Measurements from ENCODE around the gene MCU. TPM values are rescaled to one million over a fixed set of nuclear protein-coding genes. Genes with fewer than 3 reads are reported as not detected.
"Not testable (repeated sequence)": the region's sequence is repeated elsewhere in the genome, so short reads cannot be mapped to it uniquely, and the experiment has no call there.

Gene MCU
- total and polyA plus RNA-seq, 7 experiments from 2014 or later, result 4.8 to 14.3 (median 10.7) TPM

DNA sequence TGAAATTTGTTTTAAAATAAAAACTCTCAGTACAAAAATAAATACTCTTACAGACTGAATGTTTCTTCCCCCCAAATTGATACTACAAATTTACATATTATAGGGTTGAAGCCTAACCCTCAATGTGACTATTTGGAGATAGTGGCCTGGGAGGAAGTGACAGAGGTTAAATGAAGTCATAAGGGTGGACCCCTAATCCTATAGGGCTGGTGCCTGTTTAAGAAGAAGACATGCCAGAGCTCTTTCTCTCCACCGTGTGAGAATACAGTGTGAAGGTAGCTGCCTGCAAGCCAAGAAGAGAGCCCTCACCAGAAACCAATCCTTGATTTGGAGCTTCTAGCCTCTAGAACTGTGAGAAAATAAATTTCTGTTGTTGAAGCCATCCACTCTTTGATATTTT, 67.6 kb downstream of the MCU start:
- no peaks in the 10 kb centered on the region for H3K4me1 ChIP-seq (ENCODE audit: control insufficient read depth in 2 of 2, insufficient read depth in 2 of 2, low read length in 2 of 2)
- ChIA-PET POLR2A (no interaction called here), CTCF (no interaction called here)
- H3K27ac ChIP-seq (ENCODE audit: low read depth, low read length), result no peak overlapping the region
- no peaks in the 10 kb centered on the region for H3K9me3 Mint-ChIP-seq
- DNase-seq (no peak), ATAC-seq (no peak)
- no peaks in the 10 kb centered on the region for H3K27me3 Mint-ChIP-seq
- no peaks in the 10 kb centered on the region for H3K27me3 ChIP-seq (ENCODE audit: control insufficient read depth in 2 of 2, insufficient read depth in 2 of 2, low read length in 2 of 2)
- H3K36me3 Mint-ChIP-seq, result peaks cover 2 to 40% (median 21%) of the 10 kb centered on the region in 5 donors
- H3K4me3 Mint-ChIP-seq, result no peak overlapping the region
- H3K4me3 ChIP-seq (ENCODE audit: low read length), result no peak overlapping the region
- H3K4me1 Mint-ChIP-seq, result peaks cover 0 to 6% (median 0%) of the 10 kb centered on the region in 7 donors
- intact Hi-C loops (cut with micrococcal nuclease), result no loop called here
- H3K27ac Mint-ChIP-seq, result no peak overlapping the region
- H3K9me3 ChIP-seq (ENCODE audit: control insufficient read depth in 2 of 3, low read length in 3 of 3), result no peaks in the 10 kb centered on the region
- H3K36me3 ChIP-seq (ENCODE audit: control insufficient read depth in 2 of 3, insufficient read depth in 3 of 3, low read length in 3 of 3), result no peaks in the 10 kb centered on the region

DNA sequence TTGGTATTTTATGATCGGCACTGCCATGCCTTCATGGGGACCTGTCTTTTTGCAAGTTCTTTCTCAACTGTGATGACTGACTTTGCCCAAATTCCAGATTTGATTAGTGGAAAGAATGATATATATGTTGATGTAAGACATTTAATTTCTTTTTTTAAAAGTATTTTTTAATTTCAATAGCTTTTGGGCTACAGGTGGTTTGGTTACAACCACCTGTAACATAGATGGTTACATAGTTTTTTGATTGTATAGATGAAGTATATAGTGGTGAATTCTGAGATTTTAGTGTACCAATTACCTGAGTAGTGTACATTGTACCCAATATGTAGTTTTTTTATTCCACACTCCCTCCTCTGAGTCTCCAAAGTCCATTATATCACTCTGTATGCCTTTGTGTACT, 69.6 kb downstream of the MCU start:
- peaks cover 0 to 6% (median 0%) of the 10 kb centered on the region in 7 donors for H3K4me1 Mint-ChIP-seq
- H3K27ac Mint-ChIP-seq, result no peak overlapping the region
- H3K27me3 Mint-ChIP-seq, result no peaks in the 10 kb centered on the region
- peaks cover 0 to 3% (median 1%) of the 10 kb centered on the region in 11 donors for H3K9me3 Mint-ChIP-seq
- DNase-seq, result no peak
- ATAC-seq, result no peak
- Histone ChIP-seq H3K9me3 (ENCODE audit: control insufficient read depth in 2 of 3, low read length in 3 of 3) (no peaks in the 10 kb centered on the region), H3K36me3 (ENCODE audit: control insufficient read depth in 2 of 3, insufficient read depth in 3 of 3, low read length in 3 of 3) (no peaks in the 10 kb centered on the region), H3K27ac (ENCODE audit: low read depth, low read length) (no peak overlapping the region), H3K4me1 (ENCODE audit: control insufficient read depth in 2 of 2, insufficient read depth in 2 of 2, low read length in 2 of 2) (no peaks in the 10 kb centered on the region), H3K27me3 (ENCODE audit: control insufficient read depth in 2 of 2, insufficient read depth in 2 of 2, low read length in 2 of 2) (no peaks in the 10 kb centered on the region), H3K4me3 (ENCODE audit: low read length) (no peak overlapping the region)
- intact Hi-C loops (cut with micrococcal nuclease), result no loop called here
- POLR2A ChIA-PET, result no interaction called here
- H3K36me3 Mint-ChIP-seq, result peaks cover 3 to 38% (median 25%) of the 10 kb centered on the region in 5 donors
- no peak overlapping the region for H3K4me3 Mint-ChIP-seq
- CTCF ChIA-PET, result no interaction called here

DNA sequence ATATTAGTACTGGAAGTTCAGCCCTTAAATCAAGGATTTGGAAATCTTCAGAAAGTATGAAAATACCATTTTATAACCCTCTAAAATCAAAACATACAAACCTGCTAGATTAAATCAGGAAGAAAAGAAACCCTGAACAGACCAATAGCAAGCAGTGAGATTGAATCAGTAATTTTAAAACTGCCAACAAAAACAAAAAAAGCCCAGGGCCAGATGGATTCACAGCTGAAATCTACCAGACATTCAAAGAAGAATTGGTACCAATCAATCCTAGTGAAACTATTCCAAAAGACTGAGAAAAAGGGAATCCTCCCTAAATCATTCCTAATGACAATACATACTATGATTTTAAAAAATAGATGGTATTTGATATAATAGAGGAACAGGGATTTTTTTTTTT, 70.1 kb downstream of the MCU start:
- H3K4me1 Mint-ChIP-seq, result peaks cover 0 to 6% (median 0%) of the 10 kb centered on the region in 7 donors
- Histone ChIP-seq H3K36me3 (ENCODE audit: control insufficient read depth in 2 of 3, insufficient read depth in 3 of 3, low read length in 3 of 3) (no peaks in the 10 kb centered on the region), H3K27me3 (ENCODE audit: control insufficient read depth in 2 of 2, insufficient read depth in 2 of 2, low read length in 2 of 2) (no peaks in the 10 kb centered on the region), H3K4me3 (ENCODE audit: low read length) (no peak overlapping the region), H3K4me1 (ENCODE audit: control insufficient read depth in 2 of 2, insufficient read depth in 2 of 2, low read length in 2 of 2) (no peaks in the 10 kb centered on the region), H3K27ac (ENCODE audit: low read depth, low read length) (no peak overlapping the region), H3K9me3 (ENCODE audit: control insufficient read depth in 2 of 3, low read length in 3 of 3) (no peaks in the 10 kb centered on the region)
- H3K27ac Mint-ChIP-seq, result no peak overlapping the region
- ChIA-PET POLR2A (no interaction called here), CTCF (no interaction called here)
- intact Hi-C loops (cut with micrococcal nuclease), result no loop called here
- peaks cover 3 to 41% (median 28%) of the 10 kb centered on the region in 5 donors for H3K36me3 Mint-ChIP-seq
- no peak overlapping the region for H3K4me3 Mint-ChIP-seq
- H3K27me3 Mint-ChIP-seq, result no peaks in the 10 kb centered on the region
- peaks cover 0 to 8% (median 3%) of the 10 kb centered on the region in 11 donors for H3K9me3 Mint-ChIP-seq
- DNase-seq, result no peak
- no peak for ATAC-seq

DNA sequence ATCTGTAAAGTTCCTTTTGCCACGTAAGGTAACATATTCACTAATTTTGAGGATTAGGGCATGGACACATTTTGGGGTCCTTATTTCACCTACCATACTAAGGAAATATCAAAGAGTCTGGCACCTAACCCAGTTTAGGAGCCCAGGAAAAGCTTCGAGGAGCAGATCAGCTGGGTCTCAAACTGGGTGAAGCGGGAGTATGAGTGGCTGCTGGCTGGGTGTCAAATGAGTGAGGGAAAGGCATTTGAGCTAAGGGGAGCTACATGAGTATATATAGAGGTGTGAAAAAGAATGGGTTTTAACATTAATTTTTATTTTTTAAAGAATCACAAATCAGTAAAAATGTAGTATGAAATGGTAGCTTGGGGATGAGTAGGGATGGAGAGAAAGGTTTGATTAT, 71.3 kb downstream of the MCU start:
- no peak for DNase-seq
- Histone ChIP-seq H3K9me3 (ENCODE audit: control insufficient read depth in 2 of 3, low read length in 3 of 3) (no peaks in the 10 kb centered on the region), H3K4me1 (ENCODE audit: control insufficient read depth in 2 of 2, insufficient read depth in 2 of 2, low read length in 2 of 2) (no peaks in the 10 kb centered on the region), H3K36me3 (ENCODE audit: control insufficient read depth in 2 of 3, insufficient read depth in 3 of 3, low read length in 3 of 3) (no peaks in the 10 kb centered on the region), H3K27ac (ENCODE audit: low read depth, low read length) (no peak overlapping the region), H3K27me3 (ENCODE audit: control insufficient read depth in 2 of 2, insufficient read depth in 2 of 2, low read length in 2 of 2) (no peaks in the 10 kb centered on the region), H3K4me3 (ENCODE audit: low read length) (no peak overlapping the region)
- ChIA-PET CTCF (no interaction called here), POLR2A (no interaction called here)
- Mint-ChIP-seq H3K27me3 (no peaks in the 10 kb centered on the region), H3K4me3 (no peak overlapping the region), H3K9me3 (peaks cover 0 to 18% (median 8%) of the 10 kb centered on the region in 11 donors), H3K4me1 (peaks cover 0 to 5% (median 0%) of the 10 kb centered on the region in 7 donors), H3K27ac (no peak overlapping the region), H3K36me3 (peaks cover 8 to 45% (median 31%) of the 10 kb centered on the region in 5 donors)
- intact Hi-C loops (cut with micrococcal nuclease), result no loop called here
- ATAC-seq, result no peak

DNA sequence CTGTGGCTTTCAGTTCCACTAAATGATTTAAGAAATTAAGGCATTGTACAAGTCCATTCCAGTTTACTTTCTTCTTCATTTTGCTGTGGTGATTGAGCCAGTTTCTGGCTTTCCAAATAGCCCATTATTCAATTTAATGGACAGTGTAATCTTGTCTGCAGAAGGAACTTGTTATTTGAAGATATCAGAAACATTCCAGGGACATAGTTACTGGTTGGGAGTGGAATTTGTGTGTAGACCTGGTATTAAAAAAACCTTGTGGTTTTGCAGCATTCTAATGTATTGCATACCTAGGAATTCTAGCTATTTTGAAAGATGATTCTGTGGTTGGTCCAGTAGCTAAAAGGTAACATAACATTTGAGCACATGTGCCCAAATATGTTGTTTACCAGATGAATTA, 72.2 kb downstream of the MCU start:
- peaks cover 0 to 21% (median 9%) of the 10 kb centered on the region in 11 donors for H3K9me3 Mint-ChIP-seq
- H3K27me3 ChIP-seq (ENCODE audit: control insufficient read depth in 2 of 2, insufficient read depth in 2 of 2, low read length in 2 of 2), result no peaks in the 10 kb centered on the region
- POLR2A ChIA-PET, result no interaction called here
- intact Hi-C loops (cut with micrococcal nuclease), result no loop called here
- H3K36me3 ChIP-seq (ENCODE audit: control insufficient read depth in 2 of 3, insufficient read depth in 3 of 3, low read length in 3 of 3), result no peaks in the 10 kb centered on the region
- DNase-seq (no peak), ATAC-seq (no peak)
- H3K4me3 ChIP-seq (ENCODE audit: low read length), result no peak overlapping the region
- CTCF ChIA-PET, result no interaction called here
- no peak overlapping the region for H3K4me3 Mint-ChIP-seq
- H3K36me3 Mint-ChIP-seq, result peaks cover 8 to 47% (median 34%) of the 10 kb centered on the region in 5 donors
- no peaks in the 10 kb centered on the region for H3K27me3 Mint-ChIP-seq
- no peaks in the 10 kb centered on the region for H3K4me1 ChIP-seq (ENCODE audit: control insufficient read depth in 2 of 2, insufficient read depth in 2 of 2, low read length in 2 of 2)
- H3K9me3 ChIP-seq (ENCODE audit: control insufficient read depth in 2 of 3, low read length in 3 of 3), result no peaks in the 10 kb centered on the region
- peaks cover 0 to 3% (median 0%) of the 10 kb centered on the region in 7 donors for H3K4me1 Mint-ChIP-seq
- H3K27ac Mint-ChIP-seq, result no peak overlapping the region
- no peak overlapping the region for H3K27ac ChIP-seq (ENCODE audit: low read depth, low read length)

DNA sequence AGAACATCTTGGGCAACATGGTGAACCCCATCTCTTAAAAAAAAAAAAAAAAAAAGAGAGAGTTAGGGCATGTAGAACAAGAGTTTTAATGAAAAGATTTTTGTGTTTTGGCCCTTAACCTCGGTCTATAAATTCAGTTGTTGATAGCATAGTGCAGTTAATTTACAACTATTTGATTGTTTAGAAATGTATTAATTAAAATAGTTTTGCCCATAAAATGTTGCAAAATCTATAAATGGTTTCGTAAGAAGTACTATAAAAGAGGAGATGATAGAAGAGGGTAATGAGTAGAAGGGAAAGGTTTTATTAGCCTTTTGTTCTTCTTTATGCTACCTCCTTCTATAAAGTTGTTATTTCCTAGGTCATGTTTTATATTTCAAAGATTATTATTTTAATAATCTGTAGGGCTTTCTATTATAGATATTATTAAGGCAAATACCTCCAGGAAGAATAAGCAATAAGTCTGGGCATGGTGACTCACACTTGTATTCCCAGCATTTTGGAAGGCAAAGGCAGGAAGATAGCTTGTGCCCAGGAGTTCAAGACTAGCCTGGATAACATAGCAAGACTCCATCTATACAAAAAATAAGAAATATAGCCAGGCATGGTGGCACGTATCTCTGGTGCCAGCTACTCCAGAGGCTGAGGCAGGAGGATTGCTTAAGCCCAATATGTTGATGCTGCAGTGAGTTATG, 73.3 kb downstream of the MCU start:
- POLR2A ChIA-PET, result no interaction called here

DNA sequence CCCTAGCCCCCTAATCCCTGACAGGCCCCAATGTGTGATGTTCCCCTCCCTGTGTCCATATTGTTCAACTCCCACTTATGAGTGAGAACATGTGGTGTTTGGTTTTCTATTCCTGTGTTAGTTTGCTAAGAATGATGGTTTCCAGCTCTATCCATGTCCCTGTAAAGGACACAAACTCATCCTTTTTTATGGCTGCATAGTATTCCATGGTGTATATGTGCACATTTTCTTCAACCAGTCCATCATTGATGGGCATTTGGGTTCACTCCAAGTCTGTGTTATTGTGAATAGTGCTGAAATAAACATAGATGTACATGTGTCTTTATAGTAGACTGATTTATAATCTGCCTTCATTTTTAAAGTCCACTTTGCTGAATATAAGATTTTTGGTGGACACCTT, 79.3 kb downstream of the MCU start:
- CTCF ChIA-PET; H3K27ac ChIP-seq (ENCODE audit: low read depth, low read length); H3K27ac Mint-ChIP-seq; H3K4me3 ChIP-seq (ENCODE audit: low read length); intact Hi-C loops (cut with micrococcal nuclease); H3K27me3 Mint-ChIP-seq; H3K4me1 ChIP-seq (ENCODE audit: control insufficient read depth in 2 of 2, insufficient read depth in 2 of 2, low read length in 2 of 2); H3K36me3 ChIP-seq (ENCODE audit: control insufficient read depth in 2 of 3, insufficient read depth in 3 of 3, low read length in 3 of 3); H3K27me3 ChIP-seq (ENCODE audit: control insufficient read depth in 2 of 2, insufficient read depth in 2 of 2, low read length in 2 of 2); DNase-seq; H3K4me3 Mint-ChIP-seq; H3K9me3 ChIP-seq (ENCODE audit: control insufficient read depth in 2 of 3, low read length in 3 of 3); ATAC-seq: not testable (repeated sequence)
- POLR2A ChIA-PET, result interaction anchor here (0.6 kb wide), 1 partner anchor 52 kb away, joined by 3 read pairs; no protein-coding TSS in a partner anchor
- Mint-ChIP-seq H3K36me3 (peaks cover 9 to 55% (median 49%) of the 10 kb centered on the region in 5 donors), H3K4me1 (peaks cover 7 to 17% (median 15%) of the 10 kb centered on the region in 7 donors), H3K9me3 (peaks cover 0 to 86% (median 35%) of the 10 kb centered on the region in 11 donors)

More for the DNA sequence above, 73.3 kb downstream of the MCU start:
- no peak for ATAC-seq
- DNase-seq, result no peak
- Mint-ChIP-seq H3K27ac (no peak overlapping the region), H3K9me3 (peaks cover 0 to 32% (median 12%) of the 10 kb centered on the region in 11 donors), H3K27me3 (no peaks in the 10 kb centered on the region), H3K4me1 (peaks cover 0 to 7% (median 0%) of the 10 kb centered on the region in 7 donors), H3K36me3 (peaks cover 8 to 58% (median 44%) of the 10 kb centered on the region in 5 donors), H3K4me3 (no peak overlapping the region)
- no peaks in the 10 kb centered on the region for H3K4me1 ChIP-seq (ENCODE audit: control insufficient read depth in 2 of 2, insufficient read depth in 2 of 2, low read length in 2 of 2)
- no peak overlapping the region for H3K27ac ChIP-seq (ENCODE audit: low read depth, low read length)
- no peaks in the 10 kb centered on the region for H3K9me3 ChIP-seq (ENCODE audit: control insufficient read depth in 2 of 3, low read length in 3 of 3)
- no peaks in the 10 kb centered on the region for H3K36me3 ChIP-seq (ENCODE audit: control insufficient read depth in 2 of 3, insufficient read depth in 3 of 3, low read length in 3 of 3)
- no peak overlapping the region for H3K4me3 ChIP-seq (ENCODE audit: low read length)
- CTCF ChIA-PET, result no interaction called here
- intact Hi-C loops (cut with micrococcal nuclease), result no loop called here
- no peaks in the 10 kb centered on the region for H3K27me3 ChIP-seq (ENCODE audit: control insufficient read depth in 2 of 2, insufficient read depth in 2 of 2, low read length in 2 of 2)

All from naive thymus-derived CD4-positive, alpha-beta T cell (primary cell).